WI38 (cell line): ENCODE measurements around the gene KIF22.
"Not testable (repeated sequence)": the region's sequence is repeated elsewhere in the genome, so short reads cannot be mapped to it uniquely, and the experiment has no call there.

ENCODE experiments used
- H3K4me3 ChIP-seq: 2 replicates; pipeline ENCODE4 v1.5.1; 2011; ENCODE audit warnings: low read depth, mild to moderate bottlenecking, control low read depth, low read length
- TF ChIP-seq, protein P1 (sequence below): IDR thresholded peaks from 2 replicates; pipeline ENCODE4 v1.5.1; 2012; ENCODE audit warnings: low read depth, mild to moderate bottlenecking, control low read depth, low read length

KIF22 gene

DNA sequence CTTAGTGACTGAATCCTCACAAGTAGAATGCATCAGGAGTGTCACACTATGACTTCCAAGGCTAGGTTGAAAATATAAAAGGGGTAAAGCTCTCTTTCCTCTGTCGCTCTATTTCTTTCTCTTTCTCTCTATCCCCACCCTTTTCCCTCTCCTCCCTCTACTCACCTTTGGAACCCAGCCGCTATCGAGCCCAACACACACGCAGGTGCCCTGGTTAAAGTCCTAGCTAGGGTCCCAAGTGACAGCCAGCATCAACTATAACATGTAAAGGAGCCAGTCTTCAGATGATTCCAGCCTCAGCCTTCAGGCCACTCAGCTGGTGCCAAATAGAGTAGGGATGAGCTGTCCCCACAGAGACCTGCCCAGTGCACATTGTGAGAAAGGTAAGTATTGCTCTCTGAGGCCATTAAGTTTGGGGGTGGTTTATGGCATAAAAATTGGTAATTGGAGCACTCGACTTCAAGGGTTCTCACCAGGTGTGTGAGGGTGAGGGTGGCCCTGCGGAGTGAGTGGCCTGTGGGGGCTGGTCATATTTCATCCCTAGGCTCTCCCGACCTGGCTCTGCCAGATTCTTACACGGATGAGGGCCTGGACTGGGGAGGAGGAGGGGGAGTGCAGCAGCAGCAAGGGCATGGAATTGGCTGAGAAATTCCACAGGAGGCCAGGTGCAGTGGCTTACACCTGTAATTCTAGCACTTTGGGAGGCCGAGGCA, 29.8 kb upstream of the KIF22 start:
- no peak overlapping the region for H3K4me3 ChIP-seq
- TF ChIP-seq, protein P1, sequence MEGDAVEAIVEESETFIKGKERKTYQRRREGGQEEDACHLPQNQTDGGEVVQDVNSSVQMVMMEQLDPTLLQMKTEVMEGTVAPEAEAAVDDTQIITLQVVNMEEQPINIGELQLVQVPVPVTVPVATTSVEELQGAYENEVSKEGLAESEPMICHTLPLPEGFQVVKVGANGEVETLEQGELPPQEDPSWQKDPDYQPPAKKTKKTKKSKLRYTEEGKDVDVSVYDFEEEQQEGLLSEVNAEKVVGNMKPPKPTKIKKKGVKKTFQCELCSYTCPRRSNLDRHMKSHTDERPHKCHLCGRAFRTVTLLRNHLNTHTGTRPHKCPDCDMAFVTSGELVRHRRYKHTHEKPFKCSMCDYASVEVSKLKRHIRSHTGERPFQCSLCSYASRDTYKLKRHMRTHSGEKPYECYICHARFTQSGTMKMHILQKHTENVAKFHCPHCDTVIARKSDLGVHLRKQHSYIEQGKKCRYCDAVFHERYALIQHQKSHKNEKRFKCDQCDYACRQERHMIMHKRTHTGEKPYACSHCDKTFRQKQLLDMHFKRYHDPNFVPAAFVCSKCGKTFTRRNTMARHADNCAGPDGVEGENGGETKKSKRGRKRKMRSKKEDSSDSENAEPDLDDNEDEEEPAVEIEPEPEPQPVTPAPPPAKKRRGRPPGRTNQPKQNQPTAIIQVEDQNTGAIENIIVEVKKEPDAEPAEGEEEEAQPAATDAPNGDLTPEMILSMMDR = no peak

DNA sequence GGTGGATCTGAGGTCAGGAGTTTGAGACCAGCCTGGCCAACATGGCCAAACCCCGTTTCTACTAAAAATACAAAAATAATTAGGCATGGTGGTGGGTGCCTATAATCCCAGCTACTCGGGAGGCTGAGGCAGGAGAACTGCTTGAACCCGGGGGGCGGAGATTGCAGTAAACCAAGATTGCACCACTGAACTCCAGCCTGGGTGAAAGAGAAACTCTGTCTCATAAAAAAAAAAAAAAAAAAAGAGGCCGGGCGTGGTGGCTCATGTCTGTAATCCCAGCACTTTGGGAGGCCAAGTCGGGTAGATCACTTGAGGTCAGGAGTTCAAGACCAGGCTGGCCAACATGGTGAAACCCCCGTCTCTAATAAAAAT, 29.3 kb upstream of the KIF22 start:
- not testable (repeated sequence) for H3K4me3 ChIP-seq

DNA sequence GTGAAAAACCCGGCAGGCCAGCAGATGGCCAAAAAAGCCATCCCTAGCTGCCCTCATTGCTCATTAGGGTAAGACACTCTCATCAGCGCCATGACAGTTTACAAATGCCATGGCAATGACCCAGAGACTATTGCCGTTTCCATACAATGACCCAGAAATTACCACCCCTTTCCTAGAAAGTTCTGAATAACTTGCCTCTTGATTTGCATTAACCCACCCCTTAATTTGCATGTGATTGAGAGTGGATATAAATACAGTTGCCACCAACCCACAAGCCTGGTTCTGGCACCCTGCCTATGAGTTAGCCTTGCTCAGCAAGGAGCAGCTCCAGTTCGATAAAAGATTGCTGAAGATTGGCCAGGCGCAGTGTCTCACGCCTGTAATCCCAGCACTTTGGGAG, 28.7 kb upstream of the KIF22 start:
- H3K4me3 ChIP-seq = no peak overlapping the region
- TF ChIP-seq, protein P1 = no peak

DNA sequence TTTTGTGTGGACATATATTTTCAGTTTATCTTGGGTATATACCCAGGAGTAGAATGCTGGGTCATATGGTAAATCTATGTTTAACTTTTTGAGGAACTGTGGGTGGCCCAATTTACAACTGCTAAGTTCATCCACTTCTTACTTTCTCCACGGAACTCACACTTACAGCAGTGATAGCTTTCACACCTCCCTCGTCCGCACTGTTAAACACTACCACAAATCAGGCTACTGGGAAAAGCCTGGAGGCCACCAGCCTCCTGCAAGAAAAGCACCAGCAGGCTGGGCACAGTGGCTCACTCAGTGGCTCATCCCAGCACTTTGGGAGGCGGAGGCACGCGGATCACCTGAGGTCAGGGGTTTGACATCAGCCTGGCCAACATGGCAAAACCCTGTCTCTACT, 27.2 kb upstream of the KIF22 start:
- TF ChIP-seq, protein P1 = no peak
- no peak overlapping the region for H3K4me3 ChIP-seq

DNA sequence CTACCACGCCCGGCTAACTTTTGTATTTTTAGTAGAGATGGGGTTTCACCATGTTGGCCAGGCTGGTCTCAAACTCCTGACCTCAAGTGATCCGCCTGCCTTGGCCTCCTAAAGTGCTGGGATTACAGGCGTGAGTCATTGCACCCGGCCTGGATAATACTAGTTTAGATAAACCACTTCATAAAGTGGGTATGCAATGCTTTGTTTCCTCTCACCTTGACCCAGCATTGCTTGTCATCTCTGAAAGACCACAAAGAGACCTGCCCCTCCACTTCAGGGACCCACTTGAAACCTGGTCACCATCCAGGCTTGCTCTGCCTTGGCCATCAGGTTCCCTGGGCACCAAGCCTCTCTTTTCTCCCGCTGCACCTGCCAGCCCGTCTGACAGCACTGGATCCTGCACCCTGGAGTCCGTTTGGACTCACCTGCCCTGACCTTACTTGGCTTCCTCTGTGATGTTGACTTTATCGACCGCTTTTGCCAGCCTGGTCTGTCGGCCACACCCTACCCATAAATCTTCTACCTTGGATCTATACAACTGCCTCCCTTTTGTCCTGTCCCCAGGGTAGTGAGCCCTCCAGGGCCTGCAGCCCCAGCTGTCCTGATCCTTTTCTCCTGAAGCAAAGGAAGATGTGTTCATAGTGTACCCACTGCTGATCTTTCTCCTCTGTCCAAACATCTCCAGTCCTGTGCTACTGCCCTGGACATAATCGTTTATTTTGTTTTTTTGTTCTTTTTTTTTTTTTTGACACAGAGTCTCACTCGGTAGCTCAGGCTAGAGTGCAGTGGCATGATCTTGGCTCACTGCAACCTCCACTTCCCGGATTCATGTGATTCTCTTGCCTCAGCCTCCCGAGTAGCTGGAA, 25.2 kb upstream of the KIF22 start:
- TF ChIP-seq, protein P1 = no peak
- H3K4me3 ChIP-seq = no peak overlapping the region

DNA sequence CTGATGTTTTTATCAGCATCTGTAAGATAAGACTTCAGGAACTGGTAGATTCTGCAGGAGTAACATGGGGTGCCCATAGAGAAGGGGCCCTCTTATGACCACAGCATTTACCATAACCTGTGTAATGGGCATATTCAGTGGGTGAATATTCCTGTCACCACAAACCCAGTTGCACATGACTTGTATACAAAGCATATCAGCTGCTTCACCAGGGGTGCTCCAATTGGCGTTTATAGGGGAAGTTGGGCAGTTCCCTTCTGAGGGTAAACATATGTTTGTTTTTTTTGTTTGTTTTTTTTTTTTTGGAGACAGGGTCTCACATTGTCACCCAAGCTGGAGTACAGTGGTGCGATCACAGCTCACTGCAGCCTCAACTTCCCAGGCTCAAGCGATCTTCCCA, 24.0 kb upstream of the KIF22 start:
- no peak overlapping the region for H3K4me3 ChIP-seq
- TF ChIP-seq, protein P1 = no peak

DNA sequence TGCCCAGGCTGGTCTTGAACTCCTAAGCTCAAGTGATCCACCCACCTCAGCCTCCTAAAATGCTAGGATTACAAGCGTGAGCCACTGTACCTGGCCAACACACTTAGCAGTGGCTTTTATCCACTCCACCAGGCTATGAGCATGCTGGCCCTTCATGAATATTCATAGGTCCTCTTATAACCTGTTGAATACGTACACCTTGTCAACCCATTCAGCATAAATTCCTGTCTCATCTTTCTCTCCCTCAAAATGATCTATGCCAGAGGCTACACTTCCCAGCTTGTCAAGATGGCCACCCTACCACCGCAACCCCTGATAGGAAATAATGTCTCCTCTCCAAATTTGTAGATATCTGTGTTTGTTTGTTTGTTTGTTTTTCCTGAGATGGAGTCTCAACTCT, 23.5 kb upstream of the KIF22 start:
- H3K4me3 ChIP-seq = no peak overlapping the region
- TF ChIP-seq, protein P1 = no peak

DNA sequence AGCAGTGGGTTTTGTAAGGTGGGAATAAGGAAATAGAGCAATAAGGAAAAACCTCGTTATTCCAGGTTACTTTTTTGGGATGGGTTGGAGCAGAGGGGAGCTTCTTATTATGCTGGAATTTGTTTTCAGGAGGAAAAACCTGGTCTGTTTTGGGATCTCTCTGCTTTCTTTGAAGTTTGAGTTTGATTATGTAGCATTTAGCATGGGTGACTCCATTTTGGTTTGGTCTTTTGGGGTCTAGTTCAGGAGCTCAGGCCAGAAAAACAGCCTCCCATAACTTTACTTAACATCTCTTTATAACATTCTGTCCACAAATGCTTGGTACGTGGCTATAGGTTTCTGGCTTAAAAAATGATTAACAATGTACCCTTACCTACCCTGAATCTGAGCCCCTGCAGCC, 21.0 kb upstream of the KIF22 start:
- H3K4me3 ChIP-seq = no peak overlapping the region
- TF ChIP-seq, protein P1 = no peak
